MM.1S (cell line): ENCODE data around the gene INSR.

ENCODE experiments used
- DNase-seq: peaks from one replicate; pipeline ENCODE4 v3.0.0-alpha.2; 2015
- H2AFZ ChIP-seq: fragments of 300-600 bp; sonication (generic); 2 replicates; pipeline ENCODE4 v1.6.0; 2016; ENCODE audit warnings: antibody characterized with exemption, low read length
- H3F3A ChIP-seq: fragments of 300-600 bp; sonication (generic); 2 replicates; pipeline ENCODE4 v1.6.1; 2016; ENCODE audit warnings: mild to moderate bottlenecking, antibody characterized with exemption, low read length, moderate library complexity, mixed read lengths; ENCODE audit not compliant: insufficient read depth
- H3K27ac ChIP-seq: fragments of 300-600 bp; sonication (generic); 2 replicates; pipeline ENCODE4 v1.5.1; 2016; ENCODE audit warnings: mild to moderate bottlenecking, low read length
- H3K27me3 ChIP-seq: fragments of 300-600 bp; sonication (generic); replicated peaks from 2 replicates; pipeline ENCODE4 v1.6.0; 2016; ENCODE audit warnings: low read length; ENCODE audit not compliant: insufficient read depth
- H3K36me3 ChIP-seq: fragments of 300-600 bp; sonication (generic); replicated peaks from 2 replicates; pipeline ENCODE4 v1.6.1; 2016; ENCODE audit warnings: mild to moderate bottlenecking, low read length, mixed read lengths; ENCODE audit not compliant: insufficient read depth
- H3K4me1 ChIP-seq: fragments of 300-600 bp; sonication (generic); 2 replicates; pipeline ENCODE4 v1.6.1; 2016; ENCODE audit warnings: low read length, mixed read lengths
- H3K4me2 ChIP-seq: fragments of 300-600 bp; sonication (generic); 2 replicates; pipeline ENCODE4 v1.6.0; 2016; ENCODE audit warnings: low read depth, low read length
- H3K4me3 ChIP-seq: fragments of 300-600 bp; sonication (generic); 2 replicates; pipeline ENCODE4 v1.5.1; 2016; ENCODE audit warnings: low read length, mixed read lengths
- H3K79me2 ChIP-seq: fragments of 300-600 bp; sonication (generic); 2 replicates; pipeline ENCODE4 v1.6.1; 2016; ENCODE audit warnings: mixed run types, low read length, mixed read lengths
- H3K9ac ChIP-seq: fragments of 300-600 bp; sonication (generic); 2 replicates; pipeline ENCODE4 v1.6.1; 2016; ENCODE audit warnings: low read length, mixed read lengths
- H3K9me2 ChIP-seq: fragments of 300-600 bp; sonication (generic); replicated peaks from 2 replicates; pipeline ENCODE4 v1.6.1; 2016; ENCODE audit warnings: mild to moderate bottlenecking, low read length, mixed read lengths; ENCODE audit not compliant: insufficient read depth
- H3K9me3 ChIP-seq: fragments of 300-600 bp; sonication (generic); replicated peaks from 2 replicates; pipeline ENCODE4 v1.6.1; 2016; ENCODE audit warnings: mild to moderate bottlenecking, low read length, mixed read lengths; ENCODE audit not compliant: insufficient read depth
- H4K20me1 ChIP-seq: fragments of 300-600 bp; sonication (generic); 2 replicates; pipeline ENCODE4 v1.6.1; 2016; ENCODE audit warnings: mild to moderate bottlenecking, low read length, moderate library complexity, mixed read lengths; ENCODE audit not compliant: insufficient read depth
- EZH2 ChIP-seq: fragments of 300-600 bp; sonication (generic); optimal IDR thresholded peaks from 2 replicates; pipeline ENCODE3; 2017; ENCODE audit warnings: low read depth, mild to moderate bottlenecking, antibody characterized with exemption, low read length, mixed read lengths
- EZH2phosphoT487 ChIP-seq: fragments of 300-600 bp; sonication (generic); IDR thresholded peaks from 2 replicates; pipeline ENCODE4 v1.6.1; 2018; ENCODE audit warnings: antibody characterized with exemption, low read length
- TF ChIP-seq, protein P1 (sequence below): fragments of 300-600 bp; sonication (generic); IDR thresholded peaks from 2 replicates; pipeline ENCODE4 v1.5.1; 2016; ENCODE audit warnings: antibody characterized with exemption, low read length, mixed read lengths

INSR gene

DNA sequence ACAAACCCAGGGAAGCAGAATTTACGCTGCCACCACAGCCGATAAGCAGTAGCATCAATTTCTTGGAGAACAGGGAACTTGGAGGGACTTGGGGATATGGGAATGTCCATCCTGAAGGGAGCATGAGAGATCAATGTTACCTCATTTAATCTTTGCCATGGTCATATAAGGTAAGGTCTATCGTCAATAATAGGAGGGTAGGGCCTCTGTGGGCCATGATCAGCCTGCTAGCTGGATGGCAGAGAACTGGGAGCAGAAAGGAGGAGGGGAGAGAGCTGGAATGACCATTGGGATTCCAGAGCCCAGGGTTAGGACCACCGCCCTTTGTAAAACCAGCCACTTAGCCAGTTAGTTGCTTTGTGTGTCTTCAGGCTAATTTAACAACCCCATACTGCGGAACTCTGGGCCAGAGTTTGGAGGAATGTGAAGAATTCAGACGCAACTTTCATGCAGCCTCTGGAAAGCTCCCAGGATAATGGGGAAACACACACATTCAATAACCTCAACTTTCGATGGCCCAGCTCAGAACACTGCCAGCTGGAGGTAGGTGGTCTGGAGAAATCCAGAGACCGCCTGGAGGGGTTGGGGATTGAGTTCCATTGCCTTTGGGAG, 184.4 kb downstream of the INSR start:
- Histone ChIP-seq H3K4me2 (no peak overlapping the region), H3K27me3 (no peaks in the 10 kb centered on the region; the same call in 1 of the 2 replicates), H3F3A (no peaks in the 10 kb centered on the region), H3K4me1 (no peaks in the 10 kb centered on the region), H4K20me1 (no peaks in the 10 kb centered on the region), H3K9me3 (no peaks in the 10 kb centered on the region), H2AFZ (no peak overlapping the region), H3K79me2 (no peaks in the 10 kb centered on the region), H3K9me2 (no peaks in the 10 kb centered on the region), H3K27ac (no peak overlapping the region), H3K36me3 (no peaks in the 10 kb centered on the region), H3K9ac (no peak overlapping the region), H3K4me3 (no peak overlapping the region)
- DNase-seq, result no peak
- TF ChIP-seq, protein P1, sequence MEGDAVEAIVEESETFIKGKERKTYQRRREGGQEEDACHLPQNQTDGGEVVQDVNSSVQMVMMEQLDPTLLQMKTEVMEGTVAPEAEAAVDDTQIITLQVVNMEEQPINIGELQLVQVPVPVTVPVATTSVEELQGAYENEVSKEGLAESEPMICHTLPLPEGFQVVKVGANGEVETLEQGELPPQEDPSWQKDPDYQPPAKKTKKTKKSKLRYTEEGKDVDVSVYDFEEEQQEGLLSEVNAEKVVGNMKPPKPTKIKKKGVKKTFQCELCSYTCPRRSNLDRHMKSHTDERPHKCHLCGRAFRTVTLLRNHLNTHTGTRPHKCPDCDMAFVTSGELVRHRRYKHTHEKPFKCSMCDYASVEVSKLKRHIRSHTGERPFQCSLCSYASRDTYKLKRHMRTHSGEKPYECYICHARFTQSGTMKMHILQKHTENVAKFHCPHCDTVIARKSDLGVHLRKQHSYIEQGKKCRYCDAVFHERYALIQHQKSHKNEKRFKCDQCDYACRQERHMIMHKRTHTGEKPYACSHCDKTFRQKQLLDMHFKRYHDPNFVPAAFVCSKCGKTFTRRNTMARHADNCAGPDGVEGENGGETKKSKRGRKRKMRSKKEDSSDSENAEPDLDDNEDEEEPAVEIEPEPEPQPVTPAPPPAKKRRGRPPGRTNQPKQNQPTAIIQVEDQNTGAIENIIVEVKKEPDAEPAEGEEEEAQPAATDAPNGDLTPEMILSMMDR, result no peak
- TF ChIP-seq EZH2 (no peak), EZH2phosphoT487 (no peak)

DNA sequence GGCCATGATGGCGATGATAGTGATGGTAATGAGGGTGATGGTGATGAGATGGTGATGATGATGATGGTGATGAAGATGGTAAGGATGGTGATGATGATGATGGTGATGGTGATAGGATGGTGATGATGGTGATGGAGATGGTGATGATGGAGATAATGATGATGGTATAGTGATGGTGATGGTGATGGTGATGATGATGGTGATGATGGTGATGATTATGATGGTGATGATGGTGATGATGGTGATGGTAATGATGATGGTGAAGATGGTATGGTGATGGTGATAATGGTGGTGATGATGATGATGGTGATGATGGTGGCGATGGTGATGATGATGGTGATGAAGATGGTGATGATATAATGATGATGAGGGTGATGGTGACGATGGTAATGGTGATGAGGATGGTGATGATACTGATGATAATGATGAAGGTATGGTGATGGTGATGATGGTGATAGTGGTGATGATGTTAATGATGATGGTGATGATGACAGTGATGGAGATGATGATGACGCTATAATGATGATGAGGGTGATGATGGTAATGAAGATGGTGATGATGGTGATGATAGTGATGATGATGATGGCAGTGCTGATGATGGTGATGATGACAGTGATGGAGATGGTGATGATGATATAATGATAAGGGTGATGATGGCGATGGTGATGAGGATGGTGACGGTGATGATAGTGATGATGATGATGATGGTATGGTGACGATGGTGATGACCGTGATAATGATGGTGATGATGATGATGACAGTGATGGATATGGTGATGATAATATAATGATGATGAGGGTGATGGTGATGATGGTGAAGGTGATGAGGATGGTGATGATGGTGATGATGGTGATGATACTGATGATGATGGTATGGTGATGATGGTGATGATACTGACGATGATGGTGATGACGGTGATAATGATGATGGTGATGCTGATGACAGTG, 187.2 kb downstream of the INSR start:
- no peak overlapping the region for H3K4me2 ChIP-seq
- H3K27me3 ChIP-seq, result no peaks in the 10 kb centered on the region; the same call in 1 of the 2 replicates
- H3K79me2 ChIP-seq, result no peaks in the 10 kb centered on the region
- H3K4me1 ChIP-seq, result no peaks in the 10 kb centered on the region
- H3K4me3 ChIP-seq, result no peak overlapping the region
- H3K9me3 ChIP-seq, result no peaks in the 10 kb centered on the region
- H4K20me1 ChIP-seq, result no peaks in the 10 kb centered on the region
- no peak for DNase-seq
- no peak overlapping the region for H3K27ac ChIP-seq
- TF ChIP-seq, protein P1, result no peak
- TF ChIP-seq EZH2 (no peak), EZH2phosphoT487 (no peak)
- no peak overlapping the region for H2AFZ ChIP-seq
- H3K9ac ChIP-seq, result no peak overlapping the region
- H3K9me2 ChIP-seq, result no peaks in the 10 kb centered on the region
- H3F3A ChIP-seq, result no peaks in the 10 kb centered on the region
- no peaks in the 10 kb centered on the region for H3K36me3 ChIP-seq

DNA sequence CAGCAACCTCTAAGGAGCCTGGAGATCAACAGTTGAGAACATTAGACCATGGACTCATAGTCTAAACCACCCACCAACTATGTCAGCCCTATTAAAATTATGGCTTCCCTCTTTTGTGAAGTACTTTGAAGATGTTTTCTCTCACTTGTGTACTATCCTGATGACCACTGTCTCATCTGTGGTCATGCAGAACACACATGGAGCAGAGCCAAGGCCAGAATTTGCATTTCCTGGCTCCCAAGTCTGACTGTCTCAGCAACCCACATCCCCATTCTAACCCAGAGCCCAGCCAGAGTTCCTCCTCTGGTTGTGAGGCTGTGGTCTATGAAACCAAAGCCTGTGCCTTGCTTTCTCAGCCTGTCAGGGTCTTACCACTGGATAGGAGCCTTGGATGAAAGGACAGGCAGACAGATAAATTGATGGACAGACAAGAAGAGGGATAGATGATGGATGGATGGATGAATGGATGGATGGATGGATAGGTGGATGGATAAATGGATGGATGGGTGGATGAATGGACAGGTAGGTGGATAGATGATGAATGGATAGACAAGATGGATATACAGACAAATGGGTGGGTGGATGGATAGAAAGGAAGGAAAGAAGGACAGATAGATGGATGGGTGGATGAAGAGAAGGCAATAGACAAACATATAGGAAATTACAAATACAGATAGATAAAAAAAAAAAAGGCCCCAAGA, 189.3 kb downstream of the INSR start:
- H3K9me3 ChIP-seq, result no peaks in the 10 kb centered on the region
- no peak for DNase-seq
- no peak overlapping the region for H3K4me3 ChIP-seq
- no peak overlapping the region for H3K27ac ChIP-seq
- H3K27me3 ChIP-seq, result no peaks in the 10 kb centered on the region; the same call in 1 of the 2 replicates
- no peak overlapping the region for H2AFZ ChIP-seq
- no peaks in the 10 kb centered on the region for H3K9me2 ChIP-seq
- no peaks in the 10 kb centered on the region for H3K79me2 ChIP-seq
- H3K36me3 ChIP-seq, result no peaks in the 10 kb centered on the region
- TF ChIP-seq EZH2phosphoT487, result no peak
- TF ChIP-seq, protein P1, result no peak
- no peak overlapping the region for H3K4me2 ChIP-seq
- 0 out of 2 replicates have a peak, but pooled peaks cover under 1% of the 10 kb centered on the region for H3F3A ChIP-seq
- H3K9ac ChIP-seq, result no peak overlapping the region
- H3K4me1 ChIP-seq, result peaks cover 6% of the 10 kb centered on the region; the same call in 1 of the 2 replicates
- H4K20me1 ChIP-seq, result no peaks in the 10 kb centered on the region
